NCI-H2029 (cell line): ENCODE measurements around the gene CYB5B.

Source experiments
- DNase-seq: peaks from one replicate; lab custom pipeline; 2025; lab: John Stamatoyannopoulos, UW

CYB5B gene

GRCh38 chr16:69424053-69424934 lies at the start of gene CYB5B:
Gene CYB5B (plus strand): TSS chr16:69424619. CDS start chr16:69424684, 65 bp downstream.
- DNase-seq = peak; percentile 94

- no peak for DNase-seq
Measured at GRCh38 chr16:69376393-69377059, 47.9 kb upstream of the CYB5B start.

- no peak for DNase-seq
Measured at GRCh38 chr16:69378036-69378435, 46.4 kb upstream of the CYB5B start.

- DNase-seq = no peak
Measured at GRCh38 chr16:69378760-69379159, 45.7 kb upstream of the CYB5B start.

GRCh38 chr16:69381231-69381630 lies 43.2 kb upstream of the CYB5B start:
- no peak for DNase-seq

- DNase-seq = no peak
Measured at GRCh38 chr16:69382421-69382820, 42.0 kb upstream of the CYB5B start.

GRCh38 chr16:69384974-69385373 lies 39.4 kb upstream of the CYB5B start:
- DNase-seq = no peak

GRCh38 chr16:69386596-69386995 lies 37.8 kb upstream of the CYB5B start:
- no peak for DNase-seq

- no peak for DNase-seq
Measured at GRCh38 chr16:69393898-69394849, 30.2 kb upstream of the CYB5B start.

- no peak for DNase-seq
Measured at GRCh38 chr16:69395859-69396186, 28.6 kb upstream of the CYB5B start.

- peak; percentile 45 for DNase-seq
Measured at GRCh38 chr16:69396187-69397061, 28.0 kb upstream of the CYB5B start.

- DNase-seq = no peak
Measured at GRCh38 chr16:69397821-69398521, 26.4 kb upstream of the CYB5B start.

GRCh38 chr16:69399361-69399760 lies 25.1 kb upstream of the CYB5B start:
- DNase-seq = no peak

GRCh38 chr16:69402439-69402838 lies 22.0 kb upstream of the CYB5B start:
- no peak for DNase-seq

- no peak for DNase-seq
Measured at GRCh38 chr16:69404275-69404805, 20.1 kb upstream of the CYB5B start.

GRCh38 chr16:69405326-69405725 lies 19.1 kb upstream of the CYB5B start:
- no peak for DNase-seq

- no peak for DNase-seq
Measured at GRCh38 chr16:69405757-69406156, 18.7 kb upstream of the CYB5B start.

GRCh38 chr16:69406780-69407331 lies 17.6 kb upstream of the CYB5B start:
- no peak for DNase-seq

- DNase-seq = no peak
Measured at GRCh38 chr16:69407702-69408323, 16.6 kb upstream of the CYB5B start.

GRCh38 chr16:69408475-69408874 lies 15.9 kb upstream of the CYB5B start:
- no peak for DNase-seq
